GM21825 (cell line): ENCODE data around the gene VWA3B.
"Not testable (repeated sequence)": the region's sequence is repeated elsewhere in the genome, so short reads cannot be mapped to it uniquely, and the experiment has no call there.

ENCODE experiments used
- ATAC-seq: cut with Tn5 transposase; IDR thresholded peaks from one replicate; pipeline ENCODE4 v1.9.1; 2021; ENCODE audit warnings: mild to moderate bottlenecking, moderate library complexity; ENCODE audit not compliant: unreplicated experiment

The VWA3B gene

GRCh38 chr2:98128556-98129109, 41.7 kb downstream of the VWA3B start:
- ATAC-seq: no peak

- not testable (repeated sequence) for ATAC-seq
Observed at GRCh38 chr2:98130073-98130472, 43.1 kb downstream of the VWA3B start.

- peak; percentile 80 for ATAC-seq
Observed at GRCh38 chr2:98134172-98135005, 47.4 kb downstream of the VWA3B start.

- no peak for ATAC-seq
Observed at GRCh38 chr2:98137196-98137595, 50.2 kb downstream of the VWA3B start.

- ATAC-seq: not testable (repeated sequence)
Observed at GRCh38 chr2:98138978-98139377, 52.0 kb downstream of the VWA3B start.

- no peak for ATAC-seq
Observed at GRCh38 chr2:98140210-98140609, 53.2 kb downstream of the VWA3B start.

- no peak for ATAC-seq
Observed at GRCh38 chr2:98142106-98142791, 55.3 kb downstream of the VWA3B start.

- ATAC-seq: no peak
Observed at GRCh38 chr2:98145070-98145469, 58.1 kb downstream of the VWA3B start.

GRCh38 chr2:98147900-98148299, 60.9 kb downstream of the VWA3B start:
- not testable (repeated sequence) for ATAC-seq

GRCh38 chr2:98148595-98149332, 61.8 kb downstream of the VWA3B start:
- no peak for ATAC-seq

- ATAC-seq: no peak
Observed at GRCh38 chr2:98149333-98149697, 62.3 kb downstream of the VWA3B start.

GRCh38 chr2:98153481-98153880, 66.5 kb downstream of the VWA3B start:
- ATAC-seq: no peak

GRCh38 chr2:98155291-98155690, 68.3 kb downstream of the VWA3B start:
- ATAC-seq: no peak

GRCh38 chr2:98155716-98156115, 68.7 kb downstream of the VWA3B start:
- no peak for ATAC-seq

- ATAC-seq: no peak
Observed at GRCh38 chr2:98156304-98156703, 69.3 kb downstream of the VWA3B start.

- ATAC-seq: no peak
Observed at GRCh38 chr2:98157557-98157956, 70.6 kb downstream of the VWA3B start.

- no peak for ATAC-seq
Observed at GRCh38 chr2:98158305-98158704, 71.3 kb downstream of the VWA3B start.

- no peak for ATAC-seq
Observed at GRCh38 chr2:98160554-98160953, 73.6 kb downstream of the VWA3B start.

- ATAC-seq: no peak
Observed at GRCh38 chr2:98161186-98161585, 74.2 kb downstream of the VWA3B start.

GRCh38 chr2:98164256-98164655, 77.3 kb downstream of the VWA3B start:
- no peak for ATAC-seq

GRCh38 chr2:98165516-98166071, 78.6 kb downstream of the VWA3B start:
- no peak for ATAC-seq
